ENCODE measurements around the gene ESRRG.

- TF ChIP-seq EZH2 (IDR thresholded peaks at IDR 0.05; ENCODE audit: low read depth, low read length, severe bottlenecking) (no peak), CTCF (IDR thresholded peaks at IDR 0.05; ENCODE audit: control extremely low read depth in 1 of 3, insufficient read depth in 1 of 3, low read depth in 1 of 3, low read length in 3 of 3) (no peak), RAD21 (IDR thresholded peaks at IDR 0.05 in 1 of 2, conservative IDR thresholded peaks at IDR 0.05 in 1 of 2; ENCODE audit: low read depth in 2 of 2, low read length in 2 of 2) (no peak), POLR2AphosphoS5 (IDR thresholded peaks at IDR 0.05; ENCODE audit: low read depth, low read length) (no peak), EP300 (IDR thresholded peaks at IDR 0.05; ENCODE audit: borderline replicate concordance in 1 of 2, low read depth in 2 of 2, low read length in 2 of 2) (no peak), POLR2A (IDR thresholded peaks at IDR 0.05; ENCODE audit: control extremely low read depth in 1 of 2, low read depth in 2 of 2, low read length in 2 of 2) (no peak), ATF2 (IDR thresholded peaks at IDR 0.05; ENCODE audit: low read length) (no peak), ATF3 (IDR thresholded peaks at IDR 0.05; ENCODE audit: insufficient read depth, low read depth, low read length) (no peak), TCF12 (IDR thresholded peaks at IDR 0.05; ENCODE audit: low read depth, low read length) (no peak), BRCA1 (IDR thresholded peaks at IDR 0.05; ENCODE audit: low read depth, low read length) (no peak), SIX5 (IDR thresholded peaks at IDR 0.05; ENCODE audit: low read depth, low read length) (no peak)
These were observed 200.2 kb downstream of the ESRRG start for GRCh38 chr1:216523043-216523442.

Measured in H1 (cell line).